ENCODE measurements around the gene MEGF8. TPM values are rescaled to one million over a fixed set of nuclear protein-coding genes. Genes with fewer than 3 reads are reported as not detected.

MEGF8 gene
- total and polyA plus RNA-seq, 9 of the 15 experiments (the other 6 are each of a cell fraction or from before 2014, with no cell fraction given) = 0.28 to 13.1 (median 3.0) TPM

GRCh38 chr19:42420055-42420544 lies 94.7 kb downstream of the MEGF8 start (continued):
- no peak for TF ChIP-seq ZNF318 (IDR thresholded peaks at IDR 0.05; ENCODE audit: borderline replicate concordance in 1 of 2, low read depth in 1 of 2)
- TF ChIP-seq PML (IDR thresholded peaks at IDR 0.05; ENCODE audit: low read length) = no peak
- TF ChIP-seq CUX1 (CRISPR knock-in tag; IDR thresholded peaks at IDR 0.05) = no peak
- no peak for TF ChIP-seq CBFA2T2 (conservative IDR thresholded peaks at IDR 0.05)
- no peak for TF ChIP-seq FOS (IDR thresholded peaks at IDR 0.05; ENCODE audit: extremely low read depth, insufficient read length)
- TF ChIP-seq NCOA6 (IDR thresholded peaks at IDR 0.05) = no peak
- TF ChIP-seq ZBTB9 (CRISPR knock-in tag; IDR thresholded peaks at IDR 0.05) = no peak
- TF ChIP-seq KDM2B (CRISPR knock-in tag; IDR thresholded peaks at IDR 0.05) = no peak
- no peak for TF ChIP-seq ZNF655 (CRISPR knock-in tag; IDR thresholded peaks at IDR 0.05)
- no peak for TF ChIP-seq MBD1 (CRISPR knock-in tag; IDR thresholded peaks at IDR 0.05)

Measured in K562 (cell line).